ENCODE results near the gene SH3GLB2.
"Not testable (repeated sequence)": the region's sequence is repeated elsewhere in the genome, so short reads cannot be mapped to it uniquely, and the experiment has no call there.

SH3GLB2 gene

GRCh38 chr9:129052592-129052991 lies 24.5 kb upstream of the SH3GLB2 start:
- peak in 1 of 2 experiments; percentile 5 for DNase-seq

- no peak for DNase-seq
Observed at GRCh38 chr9:129042016-129042415, 13.9 kb upstream of the SH3GLB2 start.

DNA sequence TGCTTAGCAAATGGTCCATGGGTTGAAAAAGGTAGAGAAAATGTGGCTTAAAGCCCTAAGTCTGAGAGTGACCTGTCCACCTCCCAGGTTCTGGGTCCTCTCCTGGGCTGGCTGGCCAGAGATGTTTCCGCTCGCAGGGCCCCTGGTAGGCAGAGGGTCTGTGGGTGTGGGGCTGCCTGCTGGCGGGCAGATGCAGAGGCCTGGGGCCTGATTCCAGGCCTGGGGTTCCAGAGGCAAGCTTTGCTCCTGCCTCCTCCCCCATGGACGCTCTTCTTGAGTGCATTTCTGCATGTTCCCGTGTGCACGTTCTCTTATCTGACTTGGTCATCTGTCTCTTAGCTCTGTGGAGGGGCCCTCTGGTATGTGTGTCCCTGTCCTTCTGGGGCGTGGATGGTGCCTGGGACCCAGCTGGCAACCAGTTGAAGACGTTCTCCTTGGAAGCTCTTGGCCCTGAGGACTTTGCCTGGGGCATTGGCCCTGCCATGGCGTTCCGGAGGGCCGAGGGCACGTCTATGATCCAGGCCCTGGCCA lies 12.0 kb upstream of the SH3GLB2 start:
- DNase-seq = no peak

- no peak for DNase-seq
Observed at GRCh38 chr9:129038109-129038852, 10.2 kb upstream of the SH3GLB2 start.

DNA sequence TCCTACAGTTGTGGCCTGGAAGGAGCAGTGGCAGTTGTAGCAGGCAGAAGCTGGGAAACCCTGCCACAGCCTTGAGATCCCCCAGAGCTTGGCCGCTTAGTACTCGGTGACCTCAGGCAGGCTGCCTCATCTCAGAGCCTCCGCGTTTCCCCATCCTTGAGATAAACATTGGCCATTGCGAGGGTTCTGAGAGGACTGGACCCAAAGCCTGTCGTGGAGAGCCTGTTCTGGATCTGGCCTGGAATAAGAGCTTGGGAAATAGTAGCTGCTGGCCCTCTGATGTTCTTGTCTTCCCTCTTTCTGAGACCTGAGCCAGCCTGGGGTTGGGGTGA lies 9.6 kb upstream of the SH3GLB2 start:
- DNase-seq = no peak

DNA sequence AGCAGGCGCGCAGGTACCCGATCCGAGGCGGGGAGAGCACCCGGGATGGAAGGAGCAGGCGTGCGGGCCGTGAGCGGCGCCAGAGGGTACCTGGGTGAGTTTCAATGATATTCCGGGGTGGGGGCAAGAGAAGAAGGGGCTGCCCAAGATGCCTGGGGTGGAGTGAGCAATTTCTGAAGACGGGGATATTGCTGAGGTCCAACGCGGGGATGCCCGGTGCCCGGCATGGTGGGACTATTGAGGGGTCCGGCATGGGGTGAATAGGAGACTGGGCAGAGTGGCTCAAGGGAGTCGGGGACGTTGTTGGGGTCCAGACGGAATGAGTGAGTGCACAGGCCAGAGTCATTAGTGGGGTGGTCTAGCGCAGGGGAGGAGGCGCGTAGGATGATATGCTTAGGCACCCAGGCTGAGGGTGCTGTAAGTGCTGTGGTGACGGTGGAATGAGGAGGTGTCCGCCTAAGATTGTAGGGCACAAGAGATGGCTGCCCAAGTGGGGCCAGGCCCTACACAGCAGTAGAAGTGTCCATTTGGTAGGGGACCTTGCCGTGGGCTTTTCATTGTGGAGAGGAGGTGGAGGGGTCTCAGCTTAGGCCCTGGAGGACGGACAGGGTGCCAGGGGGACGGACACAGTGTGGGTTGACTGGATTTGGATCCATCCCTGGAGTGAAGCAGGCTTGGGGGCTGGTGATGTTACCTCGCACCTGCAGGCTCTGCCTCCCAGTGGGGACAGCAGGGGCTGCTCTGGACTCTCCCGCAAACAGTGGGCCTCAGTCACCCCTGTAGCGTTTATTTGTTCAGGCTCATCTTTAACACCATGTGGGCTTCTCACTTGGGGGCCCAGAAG lies 9.0 kb upstream of the SH3GLB2 start:
- no peak for DNase-seq

GRCh38 chr9:129036241-129036922 lies 8.3 kb upstream of the SH3GLB2 start, which contains the start of gene MIGA2:
TSS of gene MIGA2 (plus strand) at chr9:129036626. CDS start at chr9:129040595, 3,969 bp downstream.
- DNase-seq = peak; percentile 99

- not testable (repeated sequence) for DNase-seq
Observed at GRCh38 chr9:129035838-129036237, 7.7 kb upstream of the SH3GLB2 start.

DNA sequence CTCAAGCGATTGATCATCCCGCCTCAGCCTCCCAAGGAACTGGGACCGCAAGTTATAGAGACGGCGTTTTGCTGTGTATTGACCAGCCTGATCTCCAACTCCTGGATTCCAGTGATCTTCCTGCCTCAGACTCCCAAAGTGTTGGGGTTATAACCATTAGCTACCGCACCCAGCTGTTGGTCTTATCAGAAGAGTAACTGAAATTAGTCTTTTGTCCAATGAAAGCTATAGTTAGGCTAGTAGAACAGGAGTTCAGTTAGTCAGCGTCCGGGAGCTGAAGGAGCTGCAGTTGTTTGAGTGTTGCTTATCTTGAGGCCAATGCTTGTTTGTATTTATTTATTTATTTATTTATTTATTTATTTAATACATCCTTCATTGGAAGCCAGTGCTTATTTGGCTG lies 5.1 kb upstream of the SH3GLB2 start:
- DNase-seq = no peak

GRCh38 chr9:129032541-129033159 lies 4.5 kb upstream of the SH3GLB2 start:
- DNase-seq = no peak

- no peak for DNase-seq
Observed at GRCh38 chr9:129031514-129031913, 3.4 kb upstream of the SH3GLB2 start.

- no peak for DNase-seq
Observed at GRCh38 chr9:129030191-129030590, 2.1 kb upstream of the SH3GLB2 start.

- DNase-seq = peak; percentile 56 to 72
Observed at GRCh38 chr9:129027685-129028191, 393 bp downstream of the SH3GLB2 start.

DNA sequence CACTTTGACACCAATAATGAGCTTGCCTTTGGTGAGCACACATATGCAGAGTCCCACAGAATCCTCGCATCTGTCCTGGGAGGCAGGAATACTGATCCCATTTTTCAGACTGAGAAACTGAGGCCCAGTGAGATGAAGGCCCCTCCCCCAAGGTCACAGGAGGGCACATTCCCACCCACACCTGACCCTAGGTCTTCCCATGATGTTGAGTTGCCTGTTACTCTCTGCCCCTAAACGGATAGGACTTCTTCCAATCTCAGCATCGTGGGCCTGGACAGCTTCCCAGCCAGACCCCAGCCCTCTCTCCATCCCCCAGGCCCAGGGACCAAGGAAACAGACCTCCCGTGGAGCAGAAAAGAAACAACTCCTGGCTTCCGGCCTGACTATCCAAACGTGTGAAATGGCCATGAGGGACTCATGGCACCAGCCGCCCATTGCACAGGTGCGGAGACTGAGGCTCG lies 877 bp downstream of the SH3GLB2 start:
- DNase-seq = no peak

GRCh38 chr9:129026442-129027223 lies 1.5 kb downstream of the SH3GLB2 start:
- no peak for DNase-seq

- no peak for DNase-seq
Observed at GRCh38 chr9:129023908-129024233, 4.3 kb downstream of the SH3GLB2 start.

DNA sequence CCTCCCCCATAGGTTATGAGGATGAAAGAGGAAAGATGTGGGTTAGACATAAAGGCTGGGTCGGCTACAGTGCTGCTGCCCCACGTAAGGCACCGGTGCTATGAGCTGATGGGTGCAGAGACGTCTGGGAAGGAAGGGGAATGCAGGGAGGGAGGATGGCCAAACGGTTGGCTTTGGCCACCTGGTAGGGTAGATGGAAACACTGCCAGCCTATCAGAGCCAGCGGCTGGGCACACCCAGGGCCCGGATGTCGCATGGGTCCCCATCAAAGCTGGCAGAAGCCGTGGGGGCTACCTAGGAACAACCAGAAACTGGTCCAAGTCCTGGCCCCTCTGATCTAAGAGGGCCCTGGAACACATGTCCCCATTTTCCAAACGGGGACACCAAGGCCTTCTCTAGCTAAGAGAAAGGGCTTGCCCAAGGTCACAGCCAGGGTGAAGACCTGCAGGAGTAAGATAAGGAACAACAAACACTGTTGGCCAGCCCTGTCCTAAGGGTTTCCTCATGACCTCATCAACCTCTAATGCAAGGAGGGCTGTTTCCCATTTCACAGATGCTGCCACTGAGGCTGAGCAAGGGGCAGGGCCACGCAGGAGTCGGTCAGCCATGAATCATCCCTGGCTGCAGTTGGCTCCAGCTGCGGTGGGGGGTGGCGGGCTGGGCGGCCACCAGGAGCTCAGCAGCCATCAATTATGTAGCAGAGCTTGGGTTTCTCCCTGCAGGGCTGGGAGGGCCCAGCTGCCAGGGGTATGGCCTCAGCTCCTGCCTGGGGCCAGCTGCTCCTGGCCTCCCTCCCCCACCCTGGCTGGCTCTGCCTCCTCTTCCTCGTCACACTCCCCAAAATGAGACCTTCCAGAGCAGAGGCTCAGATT lies 4.9 kb downstream of the SH3GLB2 start:
- peak; percentile 85 to 87 for DNase-seq

DNA sequence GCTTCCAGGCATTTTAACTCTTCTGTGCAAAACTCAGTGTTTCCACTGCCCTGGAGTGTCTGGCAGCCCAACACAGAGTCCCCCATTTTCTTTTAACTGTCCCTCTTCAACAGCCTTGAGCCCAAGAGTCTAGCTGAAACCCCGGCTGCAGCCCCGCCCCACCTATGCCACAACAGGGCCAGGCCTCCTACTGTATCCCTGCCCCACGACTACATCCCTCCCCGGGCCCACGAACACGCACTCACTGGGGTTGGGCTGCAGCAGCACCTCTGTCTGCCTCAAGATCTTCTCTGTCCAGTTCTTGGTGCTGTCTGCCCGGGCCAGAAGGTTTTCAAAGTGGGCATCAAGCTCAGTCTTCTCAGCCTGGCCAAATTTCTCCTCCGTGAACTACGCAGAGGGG lies 6.1 kb downstream of the SH3GLB2 start:
- no peak for DNase-seq

DNA sequence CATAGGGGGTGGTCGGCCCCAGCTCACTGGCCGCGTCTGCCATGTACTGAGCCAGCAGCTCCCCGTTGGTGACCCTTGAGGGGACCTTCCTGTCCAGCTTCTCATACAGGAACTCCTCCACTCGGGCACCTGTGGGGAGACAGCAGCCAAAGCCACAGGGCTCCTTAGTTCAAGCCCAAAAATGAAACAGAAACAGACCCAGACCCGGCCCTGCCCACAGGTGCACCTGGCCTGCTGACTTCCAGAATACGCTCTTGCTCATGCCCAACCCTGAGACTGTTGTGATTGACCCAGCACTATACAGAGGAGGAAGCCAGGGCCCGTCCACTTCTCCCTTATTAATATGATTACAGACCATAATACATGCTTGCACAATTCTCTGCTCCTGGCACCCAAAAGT lies 7.0 kb downstream of the SH3GLB2 start:
- DNase-seq = no peak

- no peak for DNase-seq
Observed at GRCh38 chr9:129014608-129015007, 13.5 kb downstream of the SH3GLB2 start.

- DNase-seq = no peak
Observed at GRCh38 chr9:129014124-129014523, 14.0 kb downstream of the SH3GLB2 start.

Data from SHP77 (cell line).